GM12892 (cell line): ENCODE measurements around the gene NR1I2.

ENCODE experiments used
- POLR2A ChIP-seq: IDR thresholded peaks from 2 replicates; pipeline ENCODE4 v1.6.1; 2011; ENCODE audit warnings: low read depth, low read length, control low read depth
- TAF1 ChIP-seq: IDR thresholded peaks from 2 replicates; pipeline ENCODE4 v1.6.1; 2011; ENCODE audit warnings: low read depth, mild to moderate bottlenecking, control low read depth, low read length, borderline replicate concordance

GRCh38 chr3:119783883-119784282 lies 2.0 kb downstream of the NR1I2 start:
- TF ChIP-seq TAF1 = no peak
- TF ChIP-seq POLR2A = no peak
